OCI-LY7 (cell line): ENCODE data around the gene TM9SF4. TPM values are rescaled to one million over a fixed set of nuclear protein-coding genes. Genes with fewer than 3 reads are reported as not detected.

Experiments used
- BruUV-seq: library from RNA; stranded (reverse); fragments of 400-500 nt; replicated peaks from 2 replicates; lab custom pipeline; 2021; lab: Mats Ljungman, UMichigan
- CTCF ChIA-PET: fragments of 300-600 bp; sonication (Branson Sonifier 250); formaldehyde crosslinking; loops from one replicate; lab custom pipeline; 2022; ENCODE audit warnings: antibody characterized with exemption; ENCODE audit not compliant: unreplicated experiment; lab: Charles Lee
- POLR2A ChIA-PET: fragments of 300-600 bp; sonication (Branson Sonifier 250); formaldehyde crosslinking; loops from one replicate; lab custom pipeline; 2022; ENCODE audit warnings: antibody characterized with exemption; lab: Charles Lee
- DNase-seq: peaks from one replicate; pipeline ENCODE4 v3.0.0-alpha.2; 2015; ENCODE audit warnings: low spot score
- H2AFZ ChIP-seq: fragments of 200-600 bp; sonication (generic), shearing (Covaris generic); 2 replicates; pipeline ENCODE4 v1.6.1; 2014; ENCODE audit warnings: mild to moderate bottlenecking, antibody characterized with exemption, low read length, moderate library complexity
- H3K27ac ChIP-seq: fragments of 200-600 bp; sonication (generic); 2 replicates; pipeline ENCODE4 v1.5.1; 2014; ENCODE audit warnings: mixed run types, low read depth, mild to moderate bottlenecking, moderate library complexity, low read length, inconsistent platforms; ENCODE audit not compliant: poor library complexity, severe bottlenecking
- H3K36me3 ChIP-seq: fragments of 200-600 bp; sonication (generic); 2 replicates; pipeline ENCODE4 v1.6.1; 2014; ENCODE audit warnings: mild to moderate bottlenecking, antibody characterized with exemption, low read length, moderate library complexity, mixed read lengths; ENCODE audit not compliant: insufficient read depth
- H3K4me1 ChIP-seq: fragments of 200-600 bp; sonication (generic); 2 replicates; pipeline ENCODE4 v1.5.1; 2014; ENCODE audit warnings: mild to moderate bottlenecking, low read length; ENCODE audit not compliant: insufficient read depth, poor library complexity, severe bottlenecking
- H3K4me2 ChIP-seq: fragments of 200-600 bp; sonication (generic); 2 replicates; pipeline ENCODE4 v1.6.1; 2014; ENCODE audit warnings: mild to moderate bottlenecking, low read length
- H3K4me3 ChIP-seq: fragments of 200-600 bp; sonication (generic); 2 replicates; pipeline ENCODE4 v1.5.1; 2014; ENCODE audit warnings: mild to moderate bottlenecking, low read depth, low read length; ENCODE audit not compliant: poor library complexity, severe bottlenecking
- H3K79me2 ChIP-seq: fragments of 200-600 bp; sonication (generic); 2 replicates; pipeline ENCODE4 v1.6.1; 2016; ENCODE audit warnings: low read depth, mild to moderate bottlenecking, low read length, moderate library complexity, mixed read lengths; ENCODE audit not compliant: insufficient read depth
- H3K9me2 ChIP-seq: fragments of 200-600 bp; sonication (generic); 2 replicates; pipeline ENCODE4 v1.6.1; 2016; ENCODE audit warnings: mild to moderate bottlenecking, low read length, mixed read lengths; ENCODE audit not compliant: insufficient read depth
- H3K9me3 ChIP-seq: fragments of 200-600 bp; sonication (generic); 2 replicates; pipeline ENCODE4 v1.6.1; 2014; ENCODE audit warnings: mild to moderate bottlenecking, mixed run types, low read length, mixed read lengths
- H4K20me1 ChIP-seq: fragments of 200-600 bp; sonication (generic); 2 replicates; pipeline ENCODE4 v1.6.1; 2014; ENCODE audit warnings: mild to moderate bottlenecking, antibody characterized with exemption, low read length, moderate library complexity, mixed read lengths; ENCODE audit not compliant: insufficient read depth
- CTCF ChIP-seq: fragments of 200-600 bp; sonication (generic); conservative IDR thresholded peaks from 2 replicates; pipeline ENCODE4 v1.5.1; 2014; ENCODE audit warnings: mild to moderate bottlenecking, antibody characterized with exemption, low read length, moderate library complexity, mixed read lengths
- EZH2phosphoT487 ChIP-seq: fragments of 200-600 bp; sonication (generic); IDR thresholded peaks from 2 replicates; pipeline ENCODE4 v1.6.1; 2018; ENCODE audit warnings: low read depth, borderline replicate concordance, mild to moderate bottlenecking, mixed run types, antibody characterized with exemption, low read length, moderate library complexity, mixed read lengths
- intact Hi-C: fragments of 100-400 bp; cut with micrococcal nuclease; formaldehyde crosslinking; loops from one replicate; pipeline ENCODE4 v1.10.0; 2022; ENCODE audit not compliant: unreplicated experiment
- total RNA-seq, 2 experiments: library from RNA; depleted of rRNA in 1 of 2; stranded (reverse); fragments of >200 nt in 1 of 2; shearing (Covaris generic) in 1 of 2; gene quantifications; 2 replicates each; pipeline ENCODE4 v1.2.3, GENCODE V29; 2014 to 2022

The TM9SF4 gene
- total RNA-seq, 2 experiments from 2014 or later = 20.8 to 38.9 TPM

DNA sequence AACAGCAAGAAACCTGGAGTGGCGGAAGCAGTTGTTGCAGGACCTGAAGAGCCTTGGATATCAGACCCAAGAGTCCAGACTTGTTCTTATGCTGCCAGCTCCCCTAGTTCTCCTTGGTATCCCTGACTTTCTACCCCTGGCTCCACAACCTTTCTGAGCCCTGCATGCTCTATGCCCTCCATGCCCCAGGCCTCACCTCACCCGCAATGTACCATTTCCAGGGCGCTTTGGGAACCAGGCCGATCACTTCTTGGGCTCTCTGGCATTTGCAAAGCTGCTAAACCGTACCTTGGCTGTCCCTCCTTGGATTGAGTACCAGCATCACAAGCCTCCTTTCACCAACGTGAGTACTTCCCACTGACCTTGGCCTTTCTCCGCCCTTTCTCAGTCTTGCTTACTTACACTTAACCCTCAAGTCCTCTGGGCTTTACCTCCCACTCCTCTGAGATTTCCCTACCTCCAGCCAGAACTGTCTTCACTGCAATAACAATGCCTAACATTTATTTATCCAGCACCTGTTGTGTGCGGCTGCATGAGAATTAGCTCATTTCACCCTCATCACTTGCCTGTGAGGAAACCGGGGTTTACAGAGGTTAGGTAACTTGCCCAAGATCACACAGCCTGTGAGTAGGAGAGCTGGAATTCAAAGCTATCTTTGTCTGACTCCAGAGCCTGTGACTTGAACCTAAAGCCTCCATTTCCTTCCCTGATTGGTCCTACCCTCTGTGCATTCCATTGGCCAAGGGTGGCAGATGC, 100.5 kb downstream of the TM9SF4 start:
- H3K36me3 ChIP-seq = peaks cover 51% of the 10 kb centered on the region
- peaks cover 49% of the 10 kb centered on the region for H3K79me2 ChIP-seq
- H3K9me3 ChIP-seq = no peaks in the 10 kb centered on the region
- no peak for DNase-seq
- peaks cover 17% of the 10 kb centered on the region; the same call in 1 of the 2 replicates for H4K20me1 ChIP-seq
- intact Hi-C loops = no loop called here
- peaks cover 28% of the 10 kb centered on the region for H3K4me1 ChIP-seq
- H3K4me2 ChIP-seq = peak overlapping the region; percentile 74; the same call in 1 of the 2 replicates
- BruUV-seq = no TSS peak
- H2AFZ ChIP-seq = no peak overlapping the region
- CTCF ChIA-PET = interaction anchor here (0.6 kb wide), 1 partner anchor 456 kb away, joined by 3 read pairs; no protein-coding TSS in a partner anchor
- no peak overlapping the region for H3K27ac ChIP-seq
- no peak for TF ChIP-seq EZH2phosphoT487
- POLR2A ChIA-PET = interaction anchor here (0.5 to 1.0 kb wide), 2 partner anchors 9 to 47 kb away, joined by 3 read pairs; no protein-coding TSS in a partner anchor
- H3K4me3 ChIP-seq = no peak overlapping the region
- no peaks in the 10 kb centered on the region for H3K9me2 ChIP-seq

GRCh38 chr20:32213870-32214269, 104.4 kb downstream of the TM9SF4 start:
- ChIA-PET CTCF (no interaction called here), POLR2A (interaction anchor here (0.7 kb wide), 1 partner anchor 11 kb away, joined by 4 read pairs; no protein-coding TSS in a partner anchor)
- no peak for DNase-seq
- Histone ChIP-seq H4K20me1 (no peaks in the 10 kb centered on the region), H3K36me3 (peaks cover 81% of the 10 kb centered on the region), H3K27ac (no peak overlapping the region), H3K79me2 (peaks cover 13% of the 10 kb centered on the region), H3K4me2 (no peak overlapping the region), H3K9me3 (no peaks in the 10 kb centered on the region), H3K9me2 (no peaks in the 10 kb centered on the region), H2AFZ (no peak overlapping the region), H3K4me3 (no peak overlapping the region), H3K4me1 (peaks cover 7% of the 10 kb centered on the region)
- intact Hi-C loops = no loop called here
- TF ChIP-seq CTCF (no peak), EZH2phosphoT487 (no peak)
- no TSS peak for BruUV-seq

DNA sequence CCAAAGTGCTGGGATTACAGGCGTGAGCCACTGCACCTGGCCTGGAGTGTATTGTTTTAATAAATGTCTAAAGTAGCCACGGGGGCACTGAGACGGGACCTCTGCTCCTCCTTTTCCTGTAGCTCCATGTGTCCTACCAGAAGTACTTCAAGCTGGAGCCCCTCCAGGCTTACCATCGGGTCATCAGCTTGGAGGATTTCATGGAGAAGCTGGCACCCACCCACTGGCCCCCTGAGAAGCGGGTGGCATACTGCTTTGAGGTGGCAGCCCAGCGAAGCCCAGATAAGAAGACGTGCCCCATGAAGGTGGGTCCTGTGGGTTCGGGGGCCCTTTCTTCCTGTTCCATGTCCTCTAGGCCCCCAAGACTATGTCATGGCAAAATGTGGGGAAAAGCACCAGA, 105.6 kb downstream of the TM9SF4 start:
- Histone ChIP-seq H3K9me2 (no peaks in the 10 kb centered on the region), H3K27ac (no peak overlapping the region), H4K20me1 (no peaks in the 10 kb centered on the region), H3K36me3 (peaks cover 88% of the 10 kb centered on the region), H3K9me3 (no peaks in the 10 kb centered on the region), H3K4me1 (no peaks in the 10 kb centered on the region), H3K4me2 (no peak overlapping the region), H3K79me2 (peaks cover 5% of the 10 kb centered on the region; the same call in 1 of the 2 replicates), H3K4me3 (no peak overlapping the region), H2AFZ (no peak overlapping the region)
- TF ChIP-seq EZH2phosphoT487 (no peak), CTCF (no peak)
- POLR2A ChIA-PET = interaction anchor here (0.6 kb wide), 1 partner anchor 183 kb away, joined by 3 read pairs; no protein-coding TSS in a partner anchor
- no peak for DNase-seq
- intact Hi-C loops = no loop called here
- BruUV-seq = no TSS peak
- CTCF ChIA-PET = no interaction called here
